HG03442 (cell line): ENCODE measurements around the gene AXL.
"Not testable (repeated sequence)": the region's sequence is repeated elsewhere in the genome, so short reads cannot be mapped to it uniquely, and the experiment has no call there.

ENCODE experiments used
- ATAC-seq: cut with Tn5 transposase; IDR thresholded peaks from one replicate; pipeline ENCODE4 v1.9.1; 2021; ENCODE audit warnings: mild to moderate bottlenecking, moderate library complexity; ENCODE audit not compliant: unreplicated experiment

AXL gene

GRCh38 chr19:41206456-41206855 is 12.6 kb upstream of the AXL start:
- ATAC-seq, result no peak

GRCh38 chr19:41206926-41207750 is 11.9 kb upstream of the AXL start:
- ATAC-seq, result no peak

DNA sequence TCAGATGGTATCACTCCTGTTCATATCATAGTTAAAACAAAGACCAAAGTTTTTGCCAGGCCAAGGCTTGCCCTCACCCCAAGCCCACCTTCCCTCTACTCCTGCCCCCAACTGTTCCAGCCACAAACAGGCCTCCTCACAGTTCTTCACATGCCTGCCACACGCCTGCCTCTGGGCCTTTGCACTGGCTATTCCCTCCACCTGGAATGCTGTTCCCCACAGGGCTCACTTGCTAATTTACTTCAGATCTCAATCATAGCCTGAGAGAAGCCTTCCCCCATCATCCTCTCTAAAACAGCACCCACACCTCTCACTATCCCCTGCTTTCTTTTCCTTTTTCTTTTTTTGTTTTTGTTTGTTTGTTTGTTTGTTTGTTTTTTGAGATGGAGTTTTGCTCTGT is 4.9 kb upstream of the AXL start:
- ATAC-seq, result no peak

GRCh38 chr19:41217741-41218140 is 1.3 kb upstream of the AXL start:
- ATAC-seq, result no peak

- ATAC-seq, result no peak
Observed at GRCh38 chr19:41218249-41218614, 791 bp upstream of the AXL start.

- no peak for ATAC-seq
Observed at GRCh38 chr19:41219924-41220567, 1.0 kb downstream of the AXL start.

GRCh38 chr19:41220811-41221210 is 1.8 kb downstream of the AXL start:
- ATAC-seq, result no peak

DNA sequence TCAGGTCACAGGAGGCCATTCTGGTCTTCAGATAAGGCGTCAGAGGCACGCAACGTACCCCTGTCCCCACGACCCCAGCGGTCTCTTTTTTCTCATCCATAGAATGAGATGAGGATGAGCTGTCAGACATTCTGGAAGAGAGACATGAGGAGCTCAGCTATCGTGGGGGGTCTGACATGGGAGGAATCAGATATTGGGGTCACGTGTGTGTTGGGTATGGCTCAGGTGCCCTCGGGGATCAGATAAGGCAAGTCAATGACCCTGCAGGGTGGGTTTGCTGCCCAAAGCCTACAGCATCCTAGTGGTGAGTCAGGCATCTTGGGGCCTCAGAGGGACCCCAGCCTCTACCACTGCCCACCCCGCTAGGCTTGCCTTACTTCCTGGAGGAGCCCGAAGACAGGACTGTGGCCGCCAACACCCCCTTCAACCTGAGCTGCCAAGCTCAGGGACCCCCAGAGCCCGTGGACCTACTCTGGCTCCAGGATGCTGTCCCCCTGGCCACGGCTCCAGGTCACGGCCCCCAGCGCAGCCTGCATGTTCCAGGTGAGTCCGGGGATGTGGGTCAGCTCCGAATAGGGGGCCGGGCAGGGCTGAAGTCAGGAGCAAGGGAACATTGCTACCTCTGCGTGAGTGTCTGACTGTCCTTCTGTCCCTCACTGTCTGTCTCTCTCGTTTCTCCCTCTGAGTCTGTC is 2.6 kb downstream of the AXL start:
- no peak for ATAC-seq

GRCh38 chr19:41222240-41222639 is 3.2 kb downstream of the AXL start:
- ATAC-seq, result no peak

GRCh38 chr19:41223431-41224234 is 4.6 kb downstream of the AXL start:
- no peak for ATAC-seq

GRCh38 chr19:41224632-41225031 is 5.6 kb downstream of the AXL start:
- ATAC-seq, result no peak

DNA sequence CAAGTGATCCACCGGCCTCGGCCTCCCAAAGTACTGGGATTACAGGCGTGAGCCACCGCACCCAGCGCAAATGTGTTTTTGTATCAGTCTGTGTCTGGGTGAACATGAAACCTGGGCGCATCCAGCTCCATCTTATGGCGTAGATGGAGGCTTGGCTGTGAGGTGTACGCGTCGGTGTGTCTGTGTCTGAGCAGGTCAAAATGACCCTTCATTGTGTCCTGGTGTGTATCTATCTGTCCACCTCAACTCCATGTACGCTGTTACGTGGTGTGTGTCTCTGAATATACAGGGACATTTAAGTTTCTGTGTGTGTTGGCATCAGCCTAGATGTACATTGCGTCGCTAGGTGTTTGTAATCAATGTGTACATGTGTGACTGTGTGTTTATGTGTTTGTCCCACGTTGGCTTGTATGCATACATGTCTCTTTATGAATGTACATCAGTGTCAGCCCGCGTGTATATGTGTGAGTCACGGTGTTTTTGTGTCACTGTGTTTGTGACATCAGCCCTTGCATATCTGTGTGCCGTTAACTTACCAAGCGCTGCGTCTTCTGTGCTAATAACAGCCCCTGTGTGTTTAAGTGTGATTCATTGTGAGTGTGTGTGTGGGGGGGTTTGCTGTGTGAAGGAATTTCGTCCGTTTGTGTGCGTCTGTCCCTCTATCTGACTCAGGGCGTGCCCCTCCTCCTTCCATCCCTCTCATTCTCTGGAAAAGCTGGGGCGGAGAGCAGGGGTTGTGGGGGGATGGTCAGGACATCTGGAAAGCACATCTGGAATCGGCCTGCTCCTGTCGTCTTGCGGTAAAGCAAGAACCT is 6.4 kb downstream of the AXL start:
- no peak for ATAC-seq

- no peak for ATAC-seq
Observed at GRCh38 chr19:41226053-41226873, 7.2 kb downstream of the AXL start.

GRCh38 chr19:41226874-41227390 is 7.9 kb downstream of the AXL start:
- no peak for ATAC-seq

- ATAC-seq, result no peak
Observed at GRCh38 chr19:41228486-41228885, 9.5 kb downstream of the AXL start.

DNA sequence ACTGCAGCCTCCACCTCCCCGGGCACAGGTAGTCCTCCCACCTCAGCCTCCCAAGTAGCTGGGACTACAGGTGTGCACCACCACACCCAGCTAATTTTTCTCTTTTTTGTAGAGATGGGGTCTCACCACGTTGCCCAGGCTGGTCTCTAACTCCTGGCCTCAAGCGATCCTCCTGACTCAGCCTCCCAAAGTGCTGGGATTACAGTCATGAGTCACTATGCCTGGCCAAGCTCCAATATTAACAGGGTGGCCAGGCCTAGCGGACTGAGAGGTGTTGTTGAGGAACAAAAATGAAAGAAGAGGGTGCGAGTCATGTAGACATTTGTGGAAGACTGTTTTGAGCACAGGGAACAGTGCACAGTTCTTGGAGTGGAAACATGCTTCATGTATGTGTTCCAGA is 10.3 kb downstream of the AXL start:
- not testable (repeated sequence) for ATAC-seq

DNA sequence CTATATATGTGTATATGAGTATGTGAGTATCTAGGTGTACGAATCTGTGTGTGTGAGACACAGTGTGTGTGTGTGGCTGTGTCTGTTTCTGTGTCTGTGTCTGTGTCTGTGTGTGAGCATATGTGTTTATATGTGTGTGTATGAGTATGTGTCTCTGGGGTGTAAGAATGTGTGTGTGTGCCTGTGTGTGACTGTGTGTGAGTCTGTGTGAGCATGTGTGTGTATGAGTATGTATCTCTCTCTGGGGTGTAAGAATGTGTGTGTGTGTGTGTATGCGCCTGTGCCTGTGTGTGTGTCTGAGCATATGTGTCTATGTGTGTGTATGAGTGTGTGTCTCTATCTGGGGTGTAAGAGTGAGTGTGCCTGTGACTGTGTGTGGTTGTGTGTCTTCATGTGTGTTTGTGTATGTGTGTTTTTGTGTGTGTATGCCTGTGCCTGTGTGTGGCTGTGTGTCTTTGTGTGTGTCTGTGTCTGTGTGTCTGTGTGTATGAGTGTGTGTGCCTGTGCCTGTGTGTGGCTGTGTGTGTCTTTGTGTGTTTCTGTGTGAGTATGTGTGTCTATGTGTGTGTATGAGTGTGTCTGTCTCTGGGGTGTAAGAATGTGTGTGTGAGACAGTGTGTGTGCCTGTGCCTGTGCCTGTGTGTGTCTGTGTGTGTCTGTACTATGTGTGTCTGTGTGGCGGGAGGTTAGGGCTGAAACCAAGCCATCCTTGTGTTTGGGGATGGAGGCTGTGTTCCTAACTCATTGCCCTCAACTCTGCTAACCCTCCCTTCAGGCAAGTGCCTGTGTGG is 11.2 kb downstream of the AXL start:
- ATAC-seq, result no peak

DNA sequence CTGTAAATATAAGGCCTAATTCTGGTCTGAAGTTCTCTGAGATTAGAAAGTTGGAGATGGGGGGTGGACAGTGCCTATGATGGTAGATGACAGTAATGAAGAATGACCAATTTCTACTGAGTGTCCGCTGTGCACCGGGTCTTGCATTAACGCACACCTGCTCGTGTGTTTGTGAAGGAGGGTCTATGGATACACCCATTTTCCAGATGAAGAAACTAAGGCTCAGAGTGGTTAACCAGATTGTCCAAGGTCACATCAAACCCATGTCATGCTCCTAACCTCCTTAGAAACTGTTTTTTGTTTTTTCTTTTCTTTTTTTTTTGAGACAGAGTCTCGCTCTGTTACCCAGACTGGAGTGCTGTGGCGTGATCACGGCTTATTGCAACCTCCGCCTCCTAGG is 13.7 kb downstream of the AXL start:
- ATAC-seq, result no peak
